Esophagus squamous epithelium (tissue), 5 donors: ENCODE data around the gene SLC22A9. TPM values are rescaled to one million over a fixed set of nuclear protein-coding genes. Genes with fewer than 3 reads are reported as not detected.

Experiments
- DNase-seq: peaks from one replicate; lab custom pipeline; 2025; lab: John Stamatoyannopoulos, UW
- H3K27ac ChIP-seq, 4 donors: fragments of 200-600 bp; sonication (generic); one replicate each; pipeline ENCODE4 v1.5.1; 2016 to 2019; ENCODE audit warnings: mild to moderate bottlenecking in 1 of 4
- H3K27me3 ChIP-seq, 4 donors: fragments of 200-600 bp; sonication (generic); 1 replicate in 3 of 4; 2 replicates in 1 of 4; pipeline versions ENCODE4 v1.5.1 to v1.6.0; 2017 to 2021; ENCODE audit warnings: antibody characterized with exemption in 1 of 4
- H3K36me3 ChIP-seq, 3 donors: fragments of 200-600 bp; sonication (generic); one replicate each; pipeline ENCODE4 v1.5.1; 2016 to 2019
- H3K4me1 ChIP-seq, 3 donors: fragments of 200-600 bp; sonication (generic); one replicate each; pipeline ENCODE4 v1.5.1; 2017 to 2019
- H3K4me3 ChIP-seq, 4 donors: fragments of 200-600 bp; sonication (generic); 1 replicate in 3 of 4; 2 replicates in 1 of 4; pipeline ENCODE4 v1.5.1; 2016 to 2019; ENCODE audit warnings: mild to moderate bottlenecking in 2 of 4, moderate library complexity in 1 of 4
- H3K9me3 ChIP-seq, 3 donors: fragments of 200-600 bp; sonication (generic); one replicate each; pipeline ENCODE4 v1.5.1; 2016 to 2019
- POLR2A ChIP-seq, 4 donors: fragments of 450-650 bp; IDR thresholded peaks; one replicate each; pipeline ENCODE4 v1.6.1; 2017; ENCODE audit warnings: antibody characterized with exemption in 4 of 4, mild to moderate bottlenecking in 4 of 4, moderate library complexity in 3 of 4
- WGBS, 2 donors: methylation state at CpG; one replicate each; pipeline ENCODE4 v1.1.5; 2018; 5-methylcytosine and 5-hydroxymethylcytosine counted together
- intact Hi-C: fragments of 100-400 bp; cut with DNase I; formaldehyde crosslinking; loops from one replicate; pipeline ENCODE4 v1.15.0; 2022
- total RNA-seq, 4 donors: library from RNA; depleted of rRNA; stranded (reverse); fragments of >200 nt; gene quantifications; one replicate each; pipeline ENCODE4 v1.1.0, GENCODE V29; 2016
- TF ChIP-seq, protein P1 (sequence below), 6 experiments: fragments of 450-650 bp in 4 of 6; fragments of 200-600 bp in 2 of 6; sonication (generic) in 2 of 6; IDR thresholded peaks; one replicate each; pipeline ENCODE4 v1.5.1; 2016 to 2019; ENCODE audit warnings: antibody characterized with exemption in 6 of 6, mild to moderate bottlenecking in 4 of 6, moderate library complexity in 4 of 6
- donor health status: DM: yes; HTN: yes; CAD: no.

Gene SLC22A9
- total RNA-seq, 4 donors from 2014 or later = not detected

DNA sequence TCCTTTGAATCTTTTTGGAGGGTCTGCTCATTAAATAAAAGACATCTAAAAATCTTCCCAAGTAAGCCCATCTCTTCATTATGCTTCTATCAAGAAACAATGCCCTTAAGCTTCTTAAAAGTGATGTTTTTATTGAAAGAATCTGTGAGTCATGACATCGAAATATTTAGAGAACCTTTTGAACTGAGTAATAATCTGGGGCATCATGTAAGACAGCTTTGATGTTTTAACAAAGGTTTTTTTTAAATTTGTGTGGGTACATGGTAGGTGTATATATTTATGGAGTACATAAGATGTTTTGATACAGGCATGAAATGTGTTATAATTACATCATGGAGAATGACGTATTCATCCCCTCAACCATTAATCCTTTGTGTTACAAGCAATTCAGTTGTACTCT is 74.6 kb downstream of the SLC22A9 start:
- Histone ChIP-seq H3K27me3 (no peaks in the 10 kb centered on the region), H3K4me1 (peaks cover 0 to 3% (median 0%) of the 10 kb centered on the region in 3 donors), H3K4me3 (no peak overlapping the region), H3K9me3 (no peaks in the 10 kb centered on the region), H3K36me3 (no peaks in the 10 kb centered on the region), H3K27ac (no peak overlapping the region)
- DNase-seq = no peak
- 37 to 45% methylated on average over 2 of the region's 2 CpGs for WGBS, 2 donors
- intact Hi-C loops = no loop called here
- TF ChIP-seq, protein P1, sequence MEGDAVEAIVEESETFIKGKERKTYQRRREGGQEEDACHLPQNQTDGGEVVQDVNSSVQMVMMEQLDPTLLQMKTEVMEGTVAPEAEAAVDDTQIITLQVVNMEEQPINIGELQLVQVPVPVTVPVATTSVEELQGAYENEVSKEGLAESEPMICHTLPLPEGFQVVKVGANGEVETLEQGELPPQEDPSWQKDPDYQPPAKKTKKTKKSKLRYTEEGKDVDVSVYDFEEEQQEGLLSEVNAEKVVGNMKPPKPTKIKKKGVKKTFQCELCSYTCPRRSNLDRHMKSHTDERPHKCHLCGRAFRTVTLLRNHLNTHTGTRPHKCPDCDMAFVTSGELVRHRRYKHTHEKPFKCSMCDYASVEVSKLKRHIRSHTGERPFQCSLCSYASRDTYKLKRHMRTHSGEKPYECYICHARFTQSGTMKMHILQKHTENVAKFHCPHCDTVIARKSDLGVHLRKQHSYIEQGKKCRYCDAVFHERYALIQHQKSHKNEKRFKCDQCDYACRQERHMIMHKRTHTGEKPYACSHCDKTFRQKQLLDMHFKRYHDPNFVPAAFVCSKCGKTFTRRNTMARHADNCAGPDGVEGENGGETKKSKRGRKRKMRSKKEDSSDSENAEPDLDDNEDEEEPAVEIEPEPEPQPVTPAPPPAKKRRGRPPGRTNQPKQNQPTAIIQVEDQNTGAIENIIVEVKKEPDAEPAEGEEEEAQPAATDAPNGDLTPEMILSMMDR (IDR thresholded peaks at IDR 0.05) = no peak
- no peak for TF ChIP-seq POLR2A (IDR thresholded peaks at IDR 0.05)

DNA sequence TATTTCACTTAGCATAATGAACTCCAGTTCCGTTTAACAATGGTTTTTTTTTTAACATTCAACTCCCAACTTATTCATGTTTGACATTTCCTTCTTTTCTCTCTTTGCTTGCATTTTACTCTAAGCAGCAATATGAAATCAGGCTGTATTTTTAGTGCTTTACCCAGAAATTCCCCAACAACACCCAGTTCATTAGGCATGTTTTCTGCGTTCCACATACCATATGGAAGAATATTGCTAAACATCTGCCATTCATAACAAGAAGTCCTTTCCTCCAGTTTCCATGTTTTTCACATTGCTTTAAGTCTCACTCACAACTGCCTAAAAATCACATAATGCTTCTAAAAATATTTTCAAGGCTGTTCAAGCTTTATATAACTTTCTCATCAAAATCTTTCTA is 75.5 kb downstream of the SLC22A9 start:
- Histone ChIP-seq H3K36me3 (no peaks in the 10 kb centered on the region), H3K27ac (no peak overlapping the region), H3K27me3 (no peaks in the 10 kb centered on the region), H3K9me3 (no peaks in the 10 kb centered on the region), H3K4me3 (no peak overlapping the region), H3K4me1 (peaks cover 0 to 3% (median 0%) of the 10 kb centered on the region in 3 donors)
- no peak for TF ChIP-seq POLR2A (IDR thresholded peaks at IDR 0.05)
- TF ChIP-seq, protein P1 (IDR thresholded peaks at IDR 0.05) = no peak
- no peak for DNase-seq
- intact Hi-C loops = no loop called here
- WGBS, 2 donors = 66 to 75% methylated on average over 2 of the region's 2 CpGs

DNA sequence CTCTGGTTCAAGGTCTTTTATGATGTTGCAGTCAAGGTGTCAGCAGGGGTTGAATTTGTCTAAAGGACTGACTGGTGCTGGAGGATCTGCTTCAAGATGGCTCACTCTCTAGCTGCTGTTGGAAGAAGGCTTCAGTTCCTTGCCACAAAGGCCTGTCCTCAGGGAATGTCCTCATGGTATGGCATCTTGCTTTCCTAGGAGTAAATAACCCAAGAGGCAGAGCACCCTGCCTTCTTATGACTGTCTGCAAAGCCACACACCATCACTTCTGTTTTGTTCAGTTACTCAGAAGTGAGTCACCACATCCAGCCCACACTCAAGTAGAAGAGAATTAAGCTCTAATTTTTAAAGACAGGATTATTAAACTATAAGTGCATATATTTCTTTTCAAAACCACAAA is 76.1 kb downstream of the SLC22A9 start:
- intact Hi-C loops = no loop called here
- TF ChIP-seq POLR2A (IDR thresholded peaks at IDR 0.05) = no peak
- TF ChIP-seq, protein P1 (IDR thresholded peaks at IDR 0.05) = no peak
- DNase-seq = no peak
- no peaks in the 10 kb centered on the region for H3K9me3 ChIP-seq
- H3K4me1 ChIP-seq = peaks cover 0 to 3% (median 0%) of the 10 kb centered on the region in 3 donors
- no peak overlapping the region for H3K4me3 ChIP-seq
- no peak overlapping the region for H3K27ac ChIP-seq
- H3K27me3 ChIP-seq = no peaks in the 10 kb centered on the region
- H3K36me3 ChIP-seq = no peaks in the 10 kb centered on the region

DNA sequence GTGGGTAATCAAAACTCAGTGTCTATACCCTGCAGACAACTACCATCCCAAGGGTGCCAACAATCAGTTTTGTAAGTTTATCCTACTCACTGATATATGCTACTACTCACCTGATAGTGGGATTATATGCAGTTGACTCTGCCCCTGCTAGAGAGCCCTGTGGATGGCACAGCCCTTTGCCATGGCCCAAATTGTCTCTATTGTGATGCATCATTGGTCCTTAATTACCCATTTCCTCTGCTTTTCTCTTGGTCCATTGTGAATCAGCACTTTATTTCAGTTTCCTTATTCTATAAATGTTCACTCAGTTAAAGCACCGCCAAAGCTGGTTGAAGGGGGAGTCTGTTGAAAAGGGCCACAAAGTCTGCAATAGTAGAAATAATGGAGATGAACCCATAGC is 79.1 kb downstream of the SLC22A9 start:
- DNase-seq = no peak
- no peaks in the 10 kb centered on the region for H3K27me3 ChIP-seq
- H3K36me3 ChIP-seq = no peaks in the 10 kb centered on the region
- 38 to 50% methylated on average over 1 of the region's 1 CpG for WGBS, 2 donors
- H3K4me1 ChIP-seq = peaks cover 0 to 3% (median 0%) of the 10 kb centered on the region in 3 donors
- H3K4me3 ChIP-seq = no peak overlapping the region
- intact Hi-C loops = no loop called here
- no peak overlapping the region for H3K27ac ChIP-seq
- no peak for TF ChIP-seq POLR2A (IDR thresholded peaks at IDR 0.05)
- TF ChIP-seq, protein P1 (IDR thresholded peaks at IDR 0.05) = no peak
- no peaks in the 10 kb centered on the region for H3K9me3 ChIP-seq

DNA sequence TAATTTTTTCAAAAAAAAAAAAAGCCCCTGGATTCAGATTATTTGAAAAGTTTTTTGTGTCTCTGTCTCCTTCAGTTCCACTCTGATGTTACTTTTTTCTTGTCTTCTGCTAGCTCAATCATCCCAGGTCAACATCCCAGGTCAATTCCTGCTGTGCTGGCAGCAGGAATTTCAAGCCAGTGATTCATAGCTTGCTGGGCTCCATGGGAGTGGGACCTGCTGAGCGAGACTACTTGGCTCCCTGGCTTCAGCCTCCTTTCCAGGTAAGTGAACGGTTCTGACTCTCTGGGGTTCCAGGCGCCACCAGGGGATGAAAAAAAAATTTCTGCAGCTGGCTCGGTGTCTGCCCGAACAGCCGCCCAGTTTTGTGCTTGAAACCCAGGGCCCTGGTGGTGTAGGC is 90.0 kb downstream of the SLC22A9 start:
- intact Hi-C loops = no loop called here
- WGBS, 2 donors = 27 to 74% methylated on average over 3 of the region's 6 CpGs
- Histone ChIP-seq H3K4me3 (no peak overlapping the region), H3K4me1 (no peaks in the 10 kb centered on the region), H3K27ac (no peak overlapping the region), H3K9me3 (no peaks in the 10 kb centered on the region), H3K27me3 (no peaks in the 10 kb centered on the region), H3K36me3 (no peaks in the 10 kb centered on the region)
- DNase-seq = no peak
- no peak for TF ChIP-seq POLR2A (IDR thresholded peaks at IDR 0.05)
- TF ChIP-seq, protein P1 (IDR thresholded peaks at IDR 0.05) = no peak

Other genes with a start within 250 kb of the SLC22A9 start
- gene SLC22A24, start 225.6 kb upstream of the SLC22A9 start, total RNA-seq = not detected
- gene SLC22A25, start 126.2 kb upstream of the SLC22A9 start, total RNA-seq = under 1 TPM in 1 of 4 donors, not detected in 3; 0.29 TPM
- 1 to 10 TPM in 2 of 4 donors, under 1 TPM in 1, not detected in 1; 0.13 to 1.3 (median 1.1) TPM for gene PLAAT5, start 121.4 kb downstream of the SLC22A9 start, total RNA-seq
- not detected for gene LGALS12, start 136.3 kb downstream of the SLC22A9 start, total RNA-seq
- gene PLAAT4, start 167.0 kb downstream of the SLC22A9 start, total RNA-seq = 10 to 100 TPM in 2 of 4 donors, 1 to 10 TPM in 2; 3.9 to 32.6 (median 11.7) TPM
- under 1 TPM in 1 of 4 donors, not detected in 3; 0.47 TPM for gene PLAAT2, start 193.6 kb downstream of the SLC22A9 start, total RNA-seq
- 10 to 100 TPM in 1 of 4 donors, 1 to 10 TPM in 2, under 1 TPM in 1; 0.57 to 15.4 (median 4.5) TPM for gene PLAAT3, start 244.6 kb downstream of the SLC22A9 start, total RNA-seq